Endothelial cell of umbilical vein (primary cell): ENCODE results near the gene GIPC3. TPM values are rescaled to one million over a fixed set of nuclear protein-coding genes. Genes with fewer than 3 reads are reported as not detected.

Source experiments
- BruUV-seq: library from RNA; stranded (reverse); fragments of 400-500 nt; replicated peaks from 2 replicates; lab custom pipeline; 2021; lab: Mats Ljungman, UMichigan
- CTCF ChIA-PET: fragments of 300-600, 350-600 bp; sonication (Branson Sonifier 250); formaldehyde crosslinking; loops from one replicate; lab custom pipeline; 2021; ENCODE audit warnings: antibody characterized with exemption, inconsistent platforms; lab: Charles Lee
- POLR2A ChIA-PET: fragments of 300-600, 350-600 bp; sonication (Branson Sonifier 250); formaldehyde crosslinking; loops from one replicate; lab custom pipeline; 2021; ENCODE audit warnings: antibody characterized with exemption, inconsistent platforms; lab: Charles Lee
- DNase-seq: peaks from one replicate; pipeline ENCODE4 v3.0.0-alpha.2; 2011; ENCODE audit warnings: low read depth, low spot score
- FAIRE-seq: peaks from 2 replicates; lab custom pipeline; 2011; peaks lifted over from hg19 to GRCh38; lab: Jason Lieb, UNC
- H2AFZ ChIP-seq: 2 replicates; pipeline ENCODE4 v1.6.0; 2012; ENCODE audit warnings: low read depth, low read length, control low read depth, inconsistent platforms
- H3K27ac ChIP-seq: 2 replicates; pipeline ENCODE4 v1.5.1; 2011; ENCODE audit warnings: low read depth, mild to moderate bottlenecking, control low read depth, low read length, moderate library complexity; ENCODE audit not compliant: insufficient read depth
- H3K27me3 ChIP-seq, 2 experiments: 2 replicates each; pipeline versions ENCODE4 v1.6.0 to v1.6.1; 2011; ENCODE audit warnings: low read length in 2 of 2, mixed read lengths in 1 of 2; ENCODE audit not compliant: control insufficient read depth in 2 of 2, insufficient read depth in 2 of 2
- H3K36me3 ChIP-seq, 2 experiments: 2 replicates in 1 of 2; 3 replicates in 1 of 2; pipeline ENCODE4 v1.5.1; 2011; ENCODE audit warnings: low read length in 2 of 2, mild to moderate bottlenecking in 1 of 2, moderate library complexity in 1 of 2; ENCODE audit not compliant: control insufficient read depth in 2 of 2, insufficient read depth in 2 of 2; ENCODE audit errors: extremely low read depth in 1 of 2
- H3K4me1 ChIP-seq: 3 replicates; pipeline ENCODE4 v1.5.1; 2011; ENCODE audit warnings: mild to moderate bottlenecking, low read length; ENCODE audit not compliant: control insufficient read depth, insufficient read depth; ENCODE audit errors: extremely low read depth
- H3K4me2 ChIP-seq: 2 replicates; pipeline ENCODE4 v1.6.1; 2011; ENCODE audit warnings: low read length, control low read depth, mixed read lengths; ENCODE audit not compliant: insufficient read depth
- H3K4me3 ChIP-seq, 3 experiments: fragments of 200-600 bp in 1 of 3; sonication (generic), shearing (Covaris generic) in 1 of 3; replicated peaks in 1 of 3; 2 replicates each; pipeline ENCODE4 v1.5.1; 2011 to 2016; ENCODE audit warnings: control low read depth in 3 of 3, low read length in 3 of 3, mild to moderate bottlenecking in 2 of 3, inconsistent platforms in 1 of 3, low read depth in 1 of 3, moderate library complexity in 1 of 3; ENCODE audit not compliant: insufficient read depth in 1 of 3
- H3K79me2 ChIP-seq: 2 replicates; pipeline ENCODE4 v1.6.0; 2012; ENCODE audit warnings: low read length, inconsistent platforms; ENCODE audit not compliant: control insufficient read depth, insufficient read depth
- H3K9ac ChIP-seq: replicated peaks from 2 replicates; pipeline ENCODE3; 2011; ENCODE audit warnings: low read length, control low read depth; ENCODE audit not compliant: insufficient read depth; ENCODE audit errors: extremely low read depth
- H3K9me1 ChIP-seq: replicated peaks from 3 replicates; pipeline ENCODE4 v1.6.0; 2011; ENCODE audit warnings: mild to moderate bottlenecking, low read length; ENCODE audit not compliant: control insufficient read depth, insufficient read depth; ENCODE audit errors: extremely low read depth
- H3K9me3 ChIP-seq: replicated peaks from 2 replicates; pipeline ENCODE4 v1.5.1; 2012; ENCODE audit warnings: low read length, inconsistent platforms; ENCODE audit not compliant: control insufficient read depth, insufficient read depth
- H4K20me1 ChIP-seq: replicated peaks from 2 replicates; pipeline ENCODE3; 2011; ENCODE audit warnings: mild to moderate bottlenecking, low read length; ENCODE audit not compliant: control insufficient read depth, insufficient read depth; ENCODE audit errors: extremely low read depth
- EZH2 ChIP-seq: IDR thresholded peaks from 2 replicates; pipeline ENCODE4 v1.6.1; 2012; ENCODE audit warnings: borderline replicate concordance, low read depth, mild to moderate bottlenecking, moderate library complexity, low read length, inconsistent platforms; ENCODE audit not compliant: severe bottlenecking
- FOS ChIP-seq: IDR thresholded peaks from 2 replicates; pipeline ENCODE4 v1.6.1; 2011; ENCODE audit warnings: mild to moderate bottlenecking, low read length, moderate library complexity, borderline replicate concordance; ENCODE audit not compliant: insufficient read depth
- GATA2 ChIP-seq: IDR thresholded peaks from 2 replicates; pipeline ENCODE4 v1.7.0; 2011; ENCODE audit warnings: low read depth, mild to moderate bottlenecking, moderate library complexity, mixed read lengths, low read length; ENCODE audit not compliant: insufficient read length, insufficient read depth
- JUN ChIP-seq: IDR thresholded peaks from 2 replicates; pipeline ENCODE4 v1.6.1; 2011; ENCODE audit warnings: borderline replicate concordance, low read depth; ENCODE audit not compliant: insufficient read length, insufficient read depth
- MYC ChIP-seq: IDR thresholded peaks from one replicate; pipeline ENCODE4 v1.6.1; 2011; ENCODE audit warnings: mild to moderate bottlenecking, low read depth, low read length
- dilution Hi-C: fragments of 300-500 bp; cut with MboI; formaldehyde crosslinking; loops from one replicate; pipeline ENCODE4 v1.15.0; 2019; ENCODE audit warnings: low sequenced_read_pairs; ENCODE audit not compliant: extremely low pct_ligation_motif_present
- intact Hi-C: fragments of 100-400 bp; cut with micrococcal nuclease; formaldehyde crosslinking; loops from one replicate; pipeline ENCODE4 v1.10.0; 2022
- polyA plus RNA-seq, 4 experiments: library from polyadenylated mRNA; depleted of rRNA in 3 of 4; stranded (reverse) in 3 of 4; unstranded in 1 of 4; fragments of >200 nt; gene quantifications; 2 replicates each; pipeline versions ENCODE4 v1.2.1 to v1.2.3, GENCODE V29; 2011 to 2012; ENCODE audit warnings: missing spikeins in 1 of 4
- total RNA-seq: library from RNA; stranded (reverse); gene quantifications from 2 replicates; pipeline ENCODE4 v1.2.3, GENCODE V29; 2021
- TF ChIP-seq, protein P1 (sequence below): IDR thresholded peaks from 2 replicates; pipeline ENCODE4 v1.6.1; 2011; ENCODE audit not compliant: insufficient read depth, insufficient read length
- TF ChIP-seq, protein P2 (sequence below), 2 donors: IDR thresholded peaks; 1 replicate in 1 of 2; 2 replicates in 1 of 2; pipeline ENCODE4 v1.5.1; 2011; ENCODE audit warnings: low read length in 2 of 2, mild to moderate bottlenecking in 2 of 2, moderate library complexity in 2 of 2, control low read depth in 1 of 2, inconsistent platforms in 1 of 2, low read depth in 1 of 2; ENCODE audit not compliant: insufficient read depth in 1 of 2; ENCODE audit errors: extremely low read depth in 1 of 2

The GIPC3 gene
- total and polyA plus RNA-seq, 2 donors (not counting 3 experiments of a cell fraction or from before 2014, with no cell fraction given), result 2.2 to 6.6 TPM

DNA sequence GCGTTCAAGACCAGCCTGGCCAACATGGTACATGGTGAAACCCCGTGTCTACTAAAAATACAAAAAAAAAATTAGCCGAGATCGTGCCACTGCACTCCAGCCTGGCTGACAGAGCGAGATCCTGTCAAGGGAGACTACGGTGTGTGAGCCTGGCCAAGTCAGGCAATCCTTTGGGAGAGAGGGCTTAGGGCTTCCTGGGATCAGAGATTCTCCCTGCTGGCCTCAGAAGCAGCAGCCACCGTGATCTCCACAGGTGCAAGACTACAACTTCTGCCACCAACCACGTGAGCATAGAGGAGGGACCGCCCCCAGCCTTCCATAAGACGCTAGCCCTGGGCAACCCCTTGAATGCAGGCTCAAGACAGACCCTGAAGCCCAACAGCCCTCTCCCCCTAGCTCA lies 35.5 kb upstream of the GIPC3 start:
- Histone ChIP-seq H3K9me3 (no peaks in the 10 kb centered on the region), H3K9ac (no peak overlapping the region), H3K4me1 (peaks cover 10% of the 10 kb centered on the region), H3K27ac (no peak overlapping the region), H3K9me1 (no peaks in the 10 kb centered on the region), H3K4me2 (no peak overlapping the region), H3K27me3 (no peaks in the 10 kb centered on the region), H2AFZ (no peak overlapping the region), H3K36me3 (peaks cover 2 to 10% of the 10 kb centered on the region in 2 experiments), H3K4me3 (no peak overlapping the region), H4K20me1 (no peaks in the 10 kb centered on the region), H3K79me2 (peaks cover 16% of the 10 kb centered on the region)
- POLR2A ChIA-PET, result no interaction called here
- intact Hi-C loops (no loop called here), dilution Hi-C loops (no loop called here)
- TF ChIP-seq MYC (no peak), EZH2 (no peak), GATA2 (no peak), JUN (no peak), FOS (no peak)
- TF ChIP-seq, protein P1, sequence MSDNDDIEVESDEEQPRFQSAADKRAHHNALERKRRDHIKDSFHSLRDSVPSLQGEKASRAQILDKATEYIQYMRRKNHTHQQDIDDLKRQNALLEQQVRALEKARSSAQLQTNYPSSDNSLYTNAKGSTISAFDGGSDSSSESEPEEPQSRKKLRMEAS, result no peak
- TF ChIP-seq, protein P2, sequence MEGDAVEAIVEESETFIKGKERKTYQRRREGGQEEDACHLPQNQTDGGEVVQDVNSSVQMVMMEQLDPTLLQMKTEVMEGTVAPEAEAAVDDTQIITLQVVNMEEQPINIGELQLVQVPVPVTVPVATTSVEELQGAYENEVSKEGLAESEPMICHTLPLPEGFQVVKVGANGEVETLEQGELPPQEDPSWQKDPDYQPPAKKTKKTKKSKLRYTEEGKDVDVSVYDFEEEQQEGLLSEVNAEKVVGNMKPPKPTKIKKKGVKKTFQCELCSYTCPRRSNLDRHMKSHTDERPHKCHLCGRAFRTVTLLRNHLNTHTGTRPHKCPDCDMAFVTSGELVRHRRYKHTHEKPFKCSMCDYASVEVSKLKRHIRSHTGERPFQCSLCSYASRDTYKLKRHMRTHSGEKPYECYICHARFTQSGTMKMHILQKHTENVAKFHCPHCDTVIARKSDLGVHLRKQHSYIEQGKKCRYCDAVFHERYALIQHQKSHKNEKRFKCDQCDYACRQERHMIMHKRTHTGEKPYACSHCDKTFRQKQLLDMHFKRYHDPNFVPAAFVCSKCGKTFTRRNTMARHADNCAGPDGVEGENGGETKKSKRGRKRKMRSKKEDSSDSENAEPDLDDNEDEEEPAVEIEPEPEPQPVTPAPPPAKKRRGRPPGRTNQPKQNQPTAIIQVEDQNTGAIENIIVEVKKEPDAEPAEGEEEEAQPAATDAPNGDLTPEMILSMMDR (IDR thresholded peaks at IDR 0.05; ENCODE audit: extremely low read depth in 1 of 2, insufficient read depth in 1 of 2, low read depth in 1 of 2, low read length in 2 of 2), result no peak
- FAIRE-seq (no peak), DNase-seq (no peak)
- BruUV-seq, result no TSS peak
- CTCF ChIA-PET, result interaction anchor here (3.5 kb wide), 1 partner anchor 25 kb away, joined by 12 read pairs; no protein-coding TSS in a partner anchor
